HG03342 (cell line): ENCODE results near the gene HPS5.

Experiments used
- ATAC-seq: cut with Tn5 transposase; IDR thresholded peaks from one replicate; pipeline ENCODE4 v1.9.1; 2021; ENCODE audit warnings: mild to moderate bottlenecking, moderate library complexity; ENCODE audit not compliant: unreplicated experiment

HPS5 gene

DNA sequence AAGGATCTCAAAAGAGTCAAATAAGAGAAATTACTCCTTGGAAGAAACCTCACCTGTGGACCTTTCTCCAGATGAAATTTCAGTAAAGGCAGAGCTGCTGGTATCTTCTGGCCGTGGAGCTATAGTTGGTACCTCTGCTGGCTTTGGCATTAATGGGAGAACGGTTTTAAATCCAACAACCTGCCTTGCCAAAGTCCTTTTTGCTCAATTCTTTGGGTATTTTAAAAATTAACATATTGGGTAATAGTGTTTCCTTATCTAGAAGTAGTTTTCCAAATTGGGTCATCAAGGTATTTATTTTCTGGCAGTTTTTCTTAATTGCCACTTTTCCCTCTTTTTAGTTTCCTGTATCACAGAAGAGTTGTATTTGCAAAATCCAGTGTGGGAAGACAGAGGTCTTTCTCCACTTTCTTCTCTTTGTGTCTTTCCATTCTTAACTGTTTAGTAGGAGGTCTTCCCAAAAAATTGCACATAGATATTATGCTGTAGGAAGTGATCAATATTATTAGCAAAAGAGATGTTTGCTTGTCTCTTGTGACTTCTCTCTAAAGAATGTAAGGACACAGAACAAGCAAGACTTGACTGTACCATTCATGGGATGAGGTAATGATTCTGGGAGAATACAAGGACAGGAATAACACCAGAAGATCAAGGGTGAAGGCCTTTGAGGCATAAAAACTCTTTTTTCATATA lies 85.1 kb downstream of the HPS5 start, which contains the start of gene SAA4:
SAA4 (minus strand) TSS at position 139 of the 693 bp plus-strand sequence. CDS start 876 bp downstream, outside the sequence.
- no peak for ATAC-seq

DNA sequence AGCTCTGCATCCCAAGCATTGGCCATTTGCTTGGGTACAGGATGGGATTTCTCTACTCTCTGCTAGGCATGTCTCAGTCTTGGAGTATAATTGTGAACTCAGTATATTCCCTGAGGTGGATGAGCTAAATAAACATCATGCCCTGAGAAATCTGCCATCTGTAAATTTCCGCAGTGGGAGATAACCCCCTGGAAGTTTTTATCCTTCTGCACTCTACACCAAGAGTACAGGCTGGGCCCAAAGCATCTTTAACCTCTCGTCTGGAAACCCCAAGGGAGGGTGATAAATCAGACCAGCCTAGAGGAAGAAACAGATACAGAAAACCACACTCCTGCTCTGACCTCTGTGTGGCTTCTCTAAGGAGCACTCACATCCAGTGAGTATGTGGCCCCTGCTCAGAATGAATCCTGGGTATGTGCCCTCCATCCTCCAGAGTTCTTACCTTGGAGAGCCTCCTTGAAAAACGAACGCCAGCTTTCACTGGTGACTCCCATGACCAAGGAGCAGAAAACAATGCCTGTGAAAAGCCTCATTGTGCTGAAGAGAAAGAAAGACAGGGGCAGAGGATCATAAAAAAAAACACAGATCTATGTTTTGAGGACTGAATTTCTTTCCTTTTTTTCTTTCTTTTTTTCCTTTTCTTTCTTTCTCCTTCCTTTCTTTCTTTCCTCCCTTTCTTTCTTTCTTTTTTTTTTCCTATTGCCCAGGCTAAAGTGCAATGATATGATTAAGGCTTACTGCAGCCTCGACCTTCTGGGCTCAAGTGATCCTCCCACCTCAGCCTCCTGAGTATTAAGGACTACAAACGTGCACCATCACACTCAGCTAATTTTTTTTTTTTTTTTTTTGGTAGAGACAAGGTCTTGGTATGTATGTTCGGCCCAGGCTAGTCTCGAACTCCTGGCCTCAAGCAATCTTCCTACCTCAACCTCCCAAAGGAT lies 86.3 kb downstream of the HPS5 start:
- ATAC-seq = no peak

DNA sequence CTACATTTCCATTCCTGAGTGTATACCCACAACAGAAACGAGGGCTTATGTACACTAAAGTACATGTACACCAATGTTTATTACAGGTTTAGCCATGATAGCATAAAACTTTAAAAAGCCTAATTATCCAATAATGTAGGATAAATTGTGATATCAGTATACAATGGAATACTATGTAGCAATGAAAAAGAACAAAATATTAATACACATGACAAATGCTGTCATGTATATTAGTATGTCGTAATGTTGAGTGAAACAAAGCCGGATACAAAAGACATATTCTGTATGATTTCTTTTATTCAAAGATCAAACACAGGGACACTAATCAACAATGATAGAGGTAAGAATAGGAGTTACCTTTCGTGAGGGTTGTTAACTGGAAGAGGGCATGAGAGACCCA lies 88.0 kb downstream of the HPS5 start:
- no peak for ATAC-seq

DNA sequence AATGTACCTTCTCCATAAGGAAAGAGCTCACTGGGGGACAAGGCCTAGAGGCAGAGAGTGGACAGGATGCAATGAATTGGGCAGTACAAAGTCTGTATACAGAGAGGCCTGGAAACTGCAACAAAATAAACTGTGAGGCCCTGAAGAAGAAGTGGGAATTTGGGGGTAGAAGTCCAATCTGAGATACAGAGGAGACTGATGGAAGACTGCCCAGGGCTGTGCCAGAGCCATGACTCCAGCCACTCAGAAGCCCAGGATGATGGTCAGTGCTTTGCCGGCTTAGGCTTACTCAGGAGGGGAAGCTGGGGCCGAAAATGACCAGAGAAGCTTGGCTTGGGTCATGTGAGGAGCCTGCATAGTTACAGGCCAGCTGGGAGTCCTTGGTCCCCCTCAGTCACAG lies 91.1 kb downstream of the HPS5 start:
- ATAC-seq = no peak

DNA sequence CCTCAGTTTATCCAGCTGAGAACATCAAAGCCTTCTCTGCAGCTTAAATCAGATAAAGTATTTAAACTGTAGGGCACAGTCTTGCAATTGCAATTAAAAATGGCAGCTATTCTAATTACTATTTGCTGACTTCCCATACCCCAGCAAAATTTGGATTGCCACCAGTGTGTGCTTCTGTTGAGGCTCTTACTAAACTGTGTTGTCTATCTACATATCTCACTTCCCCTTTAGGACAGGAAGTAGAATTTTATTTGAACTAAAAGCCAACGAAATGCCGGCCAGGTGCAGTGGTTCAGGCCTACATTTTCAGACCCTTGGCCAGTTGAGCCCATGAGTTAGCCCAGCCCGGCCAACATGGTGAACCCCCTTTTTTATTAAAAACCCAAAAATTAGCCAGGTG lies 92.4 kb downstream of the HPS5 start:
- peak; percentile 97 for ATAC-seq
